Measurements from ENCODE around the gene P2RX2.

P2RX2 gene

GRCh38 chr12:132631666-132632065 lies 13.1 kb downstream of the P2RX2 start:
- Histone ChIP-seq H4K91ac (ENCODE audit: low read depth, low read length, poor library complexity) (no peak overlapping the region), H3K9me3 (replicated peaks in 1 of 2; ENCODE audit: control insufficient read depth in 2 of 2, insufficient read depth in 1 of 2, low read depth in 1 of 2, low read length in 2 of 2) (no peaks in the 10 kb centered on the region), H3K79me1 (ENCODE audit: low read depth, low read length) (peaks cover 4% of the 10 kb centered on the region), H3K23ac (ENCODE audit: low read depth, low read length, poor library complexity) (no peak overlapping the region), H2AFZ (ENCODE audit: low read length) (no peak overlapping the region), H3K4me2 (ENCODE audit: insufficient read depth, low read length, poor library complexity, severe bottlenecking) (no peak overlapping the region), H3K14ac (ENCODE audit: low read length) (no peak overlapping the region), H2AK5ac (ENCODE audit: low read depth, low read length) (no peak overlapping the region), H3K4ac (ENCODE audit: low read length) (no peak overlapping the region), H3K18ac (ENCODE audit: low read length) (no peak overlapping the region), H2BK120ac (ENCODE audit: low read depth, low read length) (no peak overlapping the region), H2BK15ac (ENCODE audit: low read length) (no peak overlapping the region), H2BK5ac (ENCODE audit: low read length) (no peak overlapping the region), H2BK12ac (ENCODE audit: low read length) (no peak overlapping the region), H4K8ac (ENCODE audit: low read depth, low read length) (no peak overlapping the region), H3K4me1 (ENCODE audit: control insufficient read depth in 2 of 2, insufficient read depth in 1 of 2, low read depth in 1 of 2, low read length in 2 of 2) (peaks cover 0 to 3% of the 10 kb centered on the region in 2 donors), H3K36me3 (replicated peaks in 1 of 2; ENCODE audit: control insufficient read depth in 2 of 2, insufficient read depth in 2 of 2, low read length in 2 of 2) (peaks cover 59 to 95% of the 10 kb centered on the region in 2 donors), H3K27me3 (ENCODE audit: control insufficient read depth in 3 of 3, insufficient read depth in 3 of 3, low read depth in 1 of 3, low read length in 3 of 3) (no peaks in the 10 kb centered on the region), H3K4me3 (ENCODE audit: low read length in 2 of 2) (peak overlapping the region in 1 of 2 donors; percentile 26), H3K9ac (ENCODE audit: low read depth, low read length, poor library complexity) (no peak overlapping the region), H3K27ac (replicated peaks; ENCODE audit: low read length) (no peak overlapping the region)
- WGBS, 2 donors (ENCODE audit: extremely low coverage in 2 of 2, insufficient read length in 2 of 2, insufficient replicate concordance in 1 of 2) = no CpG with 5 or more reads among the region's 11 CpGs
- no peak for DNase-seq (ENCODE audit: low spot score)

- no peak overlapping the region for H3K4me2 ChIP-seq (ENCODE audit: insufficient read depth, low read length, poor library complexity, severe bottlenecking)
- no peak overlapping the region for H2AK5ac ChIP-seq (ENCODE audit: low read depth, low read length)
- H3K79me1 ChIP-seq (ENCODE audit: low read depth, low read length) = peaks cover 4% of the 10 kb centered on the region
- no peak overlapping the region for H3K4ac ChIP-seq (ENCODE audit: low read length)
- no peak overlapping the region for H3K18ac ChIP-seq (ENCODE audit: low read length)
- H3K27me3 ChIP-seq (ENCODE audit: control insufficient read depth in 3 of 3, insufficient read depth in 3 of 3, low read depth in 1 of 3, low read length in 3 of 3) = no peaks in the 10 kb centered on the region
- H3K27ac ChIP-seq (replicated peaks; ENCODE audit: low read length) = no peak overlapping the region
- no peak overlapping the region for H3K23ac ChIP-seq (ENCODE audit: low read depth, low read length, poor library complexity)
- H2AFZ ChIP-seq (ENCODE audit: low read length) = no peak overlapping the region
- H2BK5ac ChIP-seq (ENCODE audit: low read length) = no peak overlapping the region
- H3K4me3 ChIP-seq (ENCODE audit: low read length in 2 of 2) = no peak overlapping the region
- DNase-seq (ENCODE audit: low spot score) = no peak
- H2BK120ac ChIP-seq (ENCODE audit: low read depth, low read length) = no peak overlapping the region
- no CpG with 5 or more reads among the region's 17 CpGs for WGBS, 2 donors (ENCODE audit: extremely low coverage in 2 of 2, insufficient read length in 2 of 2, insufficient replicate concordance in 1 of 2)
- no peak overlapping the region for H3K14ac ChIP-seq (ENCODE audit: low read length)
- H3K36me3 ChIP-seq (replicated peaks in 1 of 2; ENCODE audit: control insufficient read depth in 2 of 2, insufficient read depth in 2 of 2, low read length in 2 of 2) = peaks cover 67 to 96% of the 10 kb centered on the region in 2 donors
- no peak overlapping the region for H2BK12ac ChIP-seq (ENCODE audit: low read length)
- H3K9me3 ChIP-seq (replicated peaks in 1 of 2; ENCODE audit: control insufficient read depth in 2 of 2, insufficient read depth in 1 of 2, low read depth in 1 of 2, low read length in 2 of 2) = no peaks in the 10 kb centered on the region
- H4K91ac ChIP-seq (ENCODE audit: low read depth, low read length, poor library complexity) = no peak overlapping the region
- no peak overlapping the region for H2BK15ac ChIP-seq (ENCODE audit: low read length)
- H3K9ac ChIP-seq (ENCODE audit: low read depth, low read length, poor library complexity) = no peak overlapping the region
- H3K4me1 ChIP-seq (ENCODE audit: control insufficient read depth in 2 of 2, insufficient read depth in 1 of 2, low read depth in 1 of 2, low read length in 2 of 2) = peaks cover 0 to 3% of the 10 kb centered on the region in 2 donors
- H4K8ac ChIP-seq (ENCODE audit: low read depth, low read length) = no peak overlapping the region
Measured at GRCh38 chr12:132632521-132633228, 14.1 kb downstream of the P2RX2 start.

- no peak overlapping the region for H2BK120ac ChIP-seq (ENCODE audit: low read depth, low read length)
- peaks cover 0 to 2% of the 10 kb centered on the region in 2 donors for H3K9me3 ChIP-seq (replicated peaks in 1 of 2; ENCODE audit: control insufficient read depth in 2 of 2, insufficient read depth in 1 of 2, low read depth in 1 of 2, low read length in 2 of 2)
- no peak overlapping the region for H4K91ac ChIP-seq (ENCODE audit: low read depth, low read length, poor library complexity)
- H3K18ac ChIP-seq (ENCODE audit: low read length) = no peak overlapping the region
- H3K36me3 ChIP-seq (replicated peaks in 1 of 2; ENCODE audit: control insufficient read depth in 2 of 2, insufficient read depth in 2 of 2, low read length in 2 of 2) = peaks cover 71 to 100% of the 10 kb centered on the region in 2 donors
- H3K4me1 ChIP-seq (ENCODE audit: control insufficient read depth in 2 of 2, insufficient read depth in 1 of 2, low read depth in 1 of 2, low read length in 2 of 2) = peaks cover 0 to 3% of the 10 kb centered on the region in 2 donors
- no peak overlapping the region for H3K9ac ChIP-seq (ENCODE audit: low read depth, low read length, poor library complexity)
- H3K79me1 ChIP-seq (ENCODE audit: low read depth, low read length) = peaks cover 4% of the 10 kb centered on the region
- no peak overlapping the region for H4K8ac ChIP-seq (ENCODE audit: low read depth, low read length)
- H2BK5ac ChIP-seq (ENCODE audit: low read length) = no peak overlapping the region
- H2BK12ac ChIP-seq (ENCODE audit: low read length) = no peak overlapping the region
- no peak overlapping the region for H3K23ac ChIP-seq (ENCODE audit: low read depth, low read length, poor library complexity)
- H3K14ac ChIP-seq (ENCODE audit: low read length) = no peak overlapping the region
- H3K4ac ChIP-seq (ENCODE audit: low read length) = no peak overlapping the region
- H2AFZ ChIP-seq (ENCODE audit: low read length) = no peak overlapping the region
- no peak for DNase-seq (ENCODE audit: low spot score)
- no CpG with 5 or more reads among the region's 8 CpGs for WGBS, 2 donors (ENCODE audit: extremely low coverage in 2 of 2, insufficient read length in 2 of 2, insufficient replicate concordance in 1 of 2)
- no peak overlapping the region for H3K4me3 ChIP-seq (ENCODE audit: low read length in 2 of 2)
- no peak overlapping the region for H2BK15ac ChIP-seq (ENCODE audit: low read length)
- no peak overlapping the region for H3K27ac ChIP-seq (replicated peaks; ENCODE audit: low read length)
- no peak overlapping the region for H3K4me2 ChIP-seq (ENCODE audit: insufficient read depth, low read length, poor library complexity, severe bottlenecking)
- H3K27me3 ChIP-seq (ENCODE audit: control insufficient read depth in 3 of 3, insufficient read depth in 3 of 3, low read depth in 1 of 3, low read length in 3 of 3) = no peaks in the 10 kb centered on the region
- no peak overlapping the region for H2AK5ac ChIP-seq (ENCODE audit: low read depth, low read length)
Measured at GRCh38 chr12:132633398-132633797, 14.8 kb downstream of the P2RX2 start.

GRCh38 chr12:132633901-132634300 lies 15.3 kb downstream of the P2RX2 start:
- H3K4me2 ChIP-seq (ENCODE audit: insufficient read depth, low read length, poor library complexity, severe bottlenecking) = no peak overlapping the region
- H2BK15ac ChIP-seq (ENCODE audit: low read length) = no peak overlapping the region
- no peak overlapping the region for H3K23ac ChIP-seq (ENCODE audit: low read depth, low read length, poor library complexity)
- no peak overlapping the region for H2BK5ac ChIP-seq (ENCODE audit: low read length)
- H3K27ac ChIP-seq (replicated peaks; ENCODE audit: low read length) = no peak overlapping the region
- no peaks in the 10 kb centered on the region for H3K27me3 ChIP-seq (ENCODE audit: control insufficient read depth in 3 of 3, insufficient read depth in 3 of 3, low read depth in 1 of 3, low read length in 3 of 3)
- H3K79me1 ChIP-seq (ENCODE audit: low read depth, low read length) = peaks cover 4% of the 10 kb centered on the region
- H3K4me3 ChIP-seq (ENCODE audit: low read length in 2 of 2) = peak overlapping the region in 1 of 2 donors; percentile 11
- no peak overlapping the region for H2BK12ac ChIP-seq (ENCODE audit: low read length)
- no peak overlapping the region for H2BK120ac ChIP-seq (ENCODE audit: low read depth, low read length)
- H3K14ac ChIP-seq (ENCODE audit: low read length) = no peak overlapping the region
- H3K36me3 ChIP-seq (replicated peaks in 1 of 2; ENCODE audit: control insufficient read depth in 2 of 2, insufficient read depth in 2 of 2, low read length in 2 of 2) = peaks cover 76 to 100% of the 10 kb centered on the region in 2 donors
- no peak overlapping the region for H4K91ac ChIP-seq (ENCODE audit: low read depth, low read length, poor library complexity)
- no peak overlapping the region for H2AFZ ChIP-seq (ENCODE audit: low read length)
- no peak for DNase-seq (ENCODE audit: low spot score)
- no peak overlapping the region for H3K4ac ChIP-seq (ENCODE audit: low read length)
- no peak overlapping the region for H4K8ac ChIP-seq (ENCODE audit: low read depth, low read length)
- no peak overlapping the region for H3K18ac ChIP-seq (ENCODE audit: low read length)
- no peak overlapping the region for H2AK5ac ChIP-seq (ENCODE audit: low read depth, low read length)
- H3K4me1 ChIP-seq (ENCODE audit: control insufficient read depth in 2 of 2, insufficient read depth in 1 of 2, low read depth in 1 of 2, low read length in 2 of 2) = peaks cover 0 to 3% of the 10 kb centered on the region in 2 donors
- H3K9me3 ChIP-seq (replicated peaks in 1 of 2; ENCODE audit: control insufficient read depth in 2 of 2, insufficient read depth in 1 of 2, low read depth in 1 of 2, low read length in 2 of 2) = peaks cover 0 to 2% of the 10 kb centered on the region in 2 donors
- no CpG with 5 or more reads among the region's 10 CpGs for WGBS, 2 donors (ENCODE audit: extremely low coverage in 2 of 2, insufficient read length in 2 of 2, insufficient replicate concordance in 1 of 2)
- H3K9ac ChIP-seq (ENCODE audit: low read depth, low read length, poor library complexity) = no peak overlapping the region
